Activated T-helper 1 cell treated with Interleukin-2 at 50 U/mL for 16 hours (primary cell): ENCODE results near the gene PCDH9.

Experiments used
- DNase-seq: peaks from one replicate; pipeline ENCODE4 v3.0.0-alpha.2; 2020; ENCODE audit warnings: low read depth

PCDH9 gene

DNA sequence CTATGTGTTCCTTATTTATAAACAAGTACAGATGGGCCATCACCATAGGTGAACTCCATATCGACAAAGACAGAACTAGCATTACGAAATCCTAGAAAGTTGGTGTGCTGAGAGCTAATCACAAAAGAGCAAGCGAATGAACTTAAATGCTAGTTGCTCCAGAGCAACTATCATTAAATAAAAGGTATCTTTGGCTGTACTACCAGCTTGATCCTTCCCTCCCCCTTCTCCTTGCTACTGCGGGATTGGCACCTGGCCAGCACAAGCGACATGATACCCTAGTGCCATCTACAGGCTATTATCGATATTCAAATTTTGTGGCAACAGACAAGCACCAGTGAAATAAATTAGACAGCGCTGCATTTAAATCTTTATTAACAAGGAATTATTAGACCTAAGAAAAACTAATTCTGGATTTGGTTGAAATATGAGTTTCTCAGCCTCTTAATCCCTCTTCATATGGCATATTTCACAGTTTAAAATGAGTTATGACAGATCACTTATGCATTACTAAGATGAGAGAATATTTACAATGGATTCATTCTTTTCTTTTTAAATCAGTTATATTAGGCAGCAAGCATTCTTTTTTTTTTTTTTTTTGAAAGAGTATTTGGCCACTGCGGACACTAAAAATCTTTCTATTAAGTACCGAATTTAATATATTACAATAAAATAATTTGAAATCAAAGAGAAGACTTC is 5.8 kb downstream of the PCDH9 start:
- DNase-seq, result peak; percentile 9

DNA sequence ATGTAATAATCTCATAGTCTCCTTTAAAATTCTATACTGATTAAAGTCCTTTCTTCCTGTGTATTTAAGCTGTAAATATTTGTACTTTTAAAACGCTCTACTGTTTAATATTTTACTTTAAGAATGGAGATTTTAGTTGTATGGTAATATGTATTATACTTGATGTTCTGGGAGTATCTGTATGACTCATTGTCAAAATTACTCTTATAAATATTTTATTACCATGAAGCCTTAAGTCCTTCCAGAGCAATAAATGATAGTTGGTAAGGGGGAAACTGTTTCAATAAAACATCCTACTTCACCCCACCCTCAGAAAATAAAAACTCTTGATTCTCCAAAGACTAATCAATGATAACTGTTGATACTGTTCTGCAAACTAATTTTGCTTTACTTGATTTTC is 6.4 kb downstream of the PCDH9 start:
- no peak for DNase-seq

DNA sequence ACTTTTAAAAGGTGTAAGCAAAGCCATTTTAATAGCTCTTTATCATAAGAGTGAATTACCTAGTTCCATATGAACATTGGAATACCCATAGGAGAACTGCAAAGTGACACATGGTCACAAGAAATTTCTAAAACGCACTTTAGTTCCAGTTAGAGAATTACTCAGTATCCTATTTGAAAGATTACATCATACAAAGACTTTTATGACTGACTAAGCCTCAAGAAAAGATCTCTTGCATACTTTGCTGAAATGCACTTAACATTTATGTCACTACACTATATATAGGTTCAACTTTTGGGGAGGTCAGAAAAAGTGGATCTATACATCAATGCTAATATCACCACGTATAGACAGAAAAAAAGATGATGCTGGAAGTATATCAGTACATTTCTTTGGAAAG is 7.1 kb downstream of the PCDH9 start:
- DNase-seq, result no peak

DNA sequence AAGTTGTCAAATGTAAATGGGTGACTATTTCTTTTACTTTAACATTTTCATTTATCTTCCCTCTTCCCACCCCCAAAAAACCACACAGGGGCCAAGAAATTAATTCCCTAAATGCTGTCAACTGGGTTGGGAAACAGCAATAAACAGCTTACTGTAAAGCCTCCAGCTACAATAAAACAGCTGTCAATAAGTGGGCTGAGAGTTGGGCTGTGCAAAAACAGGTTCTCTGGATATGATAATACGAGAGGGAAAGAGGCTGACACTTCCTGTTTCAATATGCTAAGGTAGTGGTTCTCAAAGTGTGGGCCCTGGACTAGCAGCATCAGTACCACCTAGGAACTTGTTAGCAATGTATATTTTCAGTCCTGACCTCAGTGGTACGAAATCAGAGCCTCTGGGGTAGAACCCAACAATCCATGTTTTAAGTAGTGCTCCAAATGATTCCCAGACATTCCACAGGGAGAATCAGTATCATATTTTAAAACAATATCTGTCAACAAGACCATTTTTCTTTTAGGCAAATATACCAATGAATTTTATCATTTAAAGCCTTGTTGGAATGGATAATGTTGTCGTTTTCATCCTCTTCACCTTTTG is 8.4 kb downstream of the PCDH9 start:
- DNase-seq, result no peak

DNA sequence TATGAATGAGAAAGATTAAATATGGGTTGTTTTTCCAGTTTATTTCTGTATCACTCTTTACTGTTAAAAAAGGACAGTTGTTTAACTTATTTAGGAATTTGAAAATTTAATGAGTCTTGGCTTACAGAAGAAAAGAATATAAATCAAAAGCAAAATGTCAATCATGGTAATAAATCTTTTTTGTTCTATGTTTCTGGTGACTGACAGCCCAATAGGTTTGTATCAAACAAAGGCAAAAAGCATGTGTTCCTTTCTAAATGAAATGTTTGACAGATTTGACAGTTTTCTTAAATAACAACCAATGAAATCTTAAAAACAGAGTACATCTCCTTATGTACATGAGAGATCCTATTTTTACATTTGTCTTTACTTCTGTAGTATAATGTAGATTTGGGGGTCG is 11.0 kb downstream of the PCDH9 start:
- DNase-seq, result no peak

DNA sequence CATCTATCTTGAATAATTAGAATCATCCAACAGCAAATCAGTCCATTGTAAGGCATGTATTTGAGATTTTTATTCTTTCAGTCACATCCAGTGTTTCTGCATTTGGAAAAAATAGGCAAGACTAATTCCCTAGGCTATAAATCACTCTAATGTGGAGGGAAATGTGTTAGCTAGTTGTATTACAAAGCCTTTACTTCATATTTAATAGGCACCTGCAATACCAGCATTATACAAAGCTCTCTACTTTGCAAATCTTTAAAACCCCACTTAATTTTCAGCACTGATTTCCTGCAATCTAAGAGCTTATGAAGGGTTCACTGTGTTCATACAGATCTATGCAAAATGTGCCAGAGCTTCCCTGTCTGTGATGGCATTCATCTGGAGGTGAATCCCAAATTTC is 12.3 kb downstream of the PCDH9 start:
- no peak for DNase-seq

DNA sequence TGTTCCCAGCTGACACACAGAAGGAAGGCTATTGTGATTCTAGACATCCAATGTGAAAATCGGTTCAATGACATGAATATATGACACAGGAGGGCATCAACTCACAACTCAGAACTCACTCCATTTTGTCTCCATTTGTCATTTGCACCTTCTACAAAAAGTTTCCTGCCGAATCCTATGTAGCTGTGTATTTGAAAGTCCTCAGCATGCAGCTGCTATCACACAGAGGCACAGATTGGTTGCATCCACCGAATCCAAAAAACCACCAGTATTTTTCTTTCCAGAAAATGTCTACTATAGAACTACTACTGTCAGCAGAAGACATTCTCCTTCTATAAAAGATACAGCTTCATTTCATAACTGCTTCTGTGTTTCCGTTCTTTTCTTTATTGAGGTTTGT is 13.3 kb downstream of the PCDH9 start:
- no peak for DNase-seq

DNA sequence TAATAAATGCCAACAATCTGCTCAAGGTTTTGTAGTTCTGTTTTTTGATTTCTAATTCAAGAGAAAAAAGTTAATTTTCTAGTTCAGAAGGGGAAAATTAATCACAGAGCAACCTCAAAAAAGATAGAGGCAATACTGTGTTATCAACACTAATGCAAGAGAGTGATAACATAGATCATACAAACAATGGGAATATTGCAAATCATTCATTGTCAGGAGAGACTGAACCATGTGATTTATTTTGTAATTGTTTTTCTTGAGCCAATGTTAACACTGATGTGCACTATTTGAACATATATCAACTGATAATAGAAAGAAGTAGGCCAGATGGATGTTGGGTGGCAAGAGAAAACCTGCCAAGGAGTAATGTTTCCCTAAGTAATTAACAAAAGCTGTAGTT is 19.9 kb downstream of the PCDH9 start:
- no peak for DNase-seq

DNA sequence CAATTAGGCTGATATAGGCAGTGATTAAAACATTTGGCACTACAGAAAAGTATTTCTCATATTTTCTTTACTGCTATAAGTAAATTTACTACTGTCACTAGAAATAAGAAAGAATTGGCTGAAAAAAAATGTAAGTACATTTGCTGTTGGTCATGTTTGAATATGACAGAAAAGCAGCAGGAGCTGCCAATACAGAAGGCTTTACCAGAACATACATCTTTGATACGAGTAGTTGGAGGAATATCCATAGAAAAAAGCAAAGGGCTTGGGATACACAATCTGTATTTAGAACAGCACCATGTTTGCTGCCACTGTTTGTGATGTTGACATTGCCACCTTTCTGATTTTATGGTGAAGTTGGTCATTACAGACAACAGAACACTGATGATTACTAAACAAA is 21.6 kb downstream of the PCDH9 start:
- DNase-seq, result no peak

DNA sequence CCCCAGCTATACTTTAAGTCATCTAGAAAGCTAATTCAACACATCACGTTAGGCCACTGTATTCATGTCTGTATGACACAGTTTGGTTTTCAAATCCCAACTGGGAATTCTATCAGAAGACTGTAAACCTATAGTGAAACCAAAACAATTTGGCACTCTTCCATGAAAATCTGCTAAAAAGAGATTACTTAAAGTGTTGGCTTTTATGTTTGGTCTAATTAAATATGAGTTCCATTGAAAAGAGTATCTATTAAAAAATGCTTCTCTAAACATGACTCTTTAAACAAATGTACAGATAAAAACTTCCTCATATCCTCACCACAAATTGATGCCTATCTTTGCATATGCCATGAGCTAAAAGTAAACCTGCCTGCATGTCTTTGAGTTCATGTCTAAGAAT is 25.4 kb downstream of the PCDH9 start:
- DNase-seq, result no peak

DNA sequence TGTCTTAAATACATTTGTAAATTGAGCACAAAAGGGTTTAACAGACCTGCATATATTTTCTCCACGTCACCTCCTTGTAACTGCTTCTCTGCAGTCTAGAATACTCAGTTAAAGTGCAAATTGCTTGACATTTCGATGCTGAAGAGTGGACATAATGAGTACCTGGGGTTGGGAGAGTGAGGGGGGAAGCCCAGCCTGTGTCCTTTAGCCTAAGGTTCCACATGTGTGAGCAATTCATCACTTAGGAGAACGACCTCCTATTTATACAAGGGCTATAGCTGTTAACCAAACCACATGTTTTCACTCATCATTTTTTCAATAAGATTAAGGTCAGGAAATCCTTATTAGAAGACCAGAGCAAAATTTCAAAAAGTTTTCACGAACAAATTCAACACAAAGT is 29.5 kb downstream of the PCDH9 start:
- no peak for DNase-seq

DNA sequence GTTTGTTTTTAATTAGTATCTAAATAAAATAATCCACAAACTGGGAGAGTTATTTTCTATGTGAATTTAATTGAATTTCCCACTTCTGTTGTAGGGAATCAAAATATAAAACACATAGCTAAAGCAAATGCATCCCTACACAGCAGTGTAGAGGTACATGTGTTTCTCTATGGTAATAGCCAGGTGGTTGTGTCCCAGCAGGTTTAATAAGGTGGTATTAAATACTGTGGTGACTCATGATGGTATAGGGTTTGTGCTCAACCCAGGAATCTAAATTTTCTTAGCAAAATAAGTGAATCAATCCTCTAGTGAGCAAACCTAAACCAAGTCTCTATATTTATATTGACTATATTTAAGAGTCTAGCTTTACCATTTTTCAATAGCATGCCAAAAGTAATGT is 30.0 kb downstream of the PCDH9 start:
- DNase-seq, result no peak

DNA sequence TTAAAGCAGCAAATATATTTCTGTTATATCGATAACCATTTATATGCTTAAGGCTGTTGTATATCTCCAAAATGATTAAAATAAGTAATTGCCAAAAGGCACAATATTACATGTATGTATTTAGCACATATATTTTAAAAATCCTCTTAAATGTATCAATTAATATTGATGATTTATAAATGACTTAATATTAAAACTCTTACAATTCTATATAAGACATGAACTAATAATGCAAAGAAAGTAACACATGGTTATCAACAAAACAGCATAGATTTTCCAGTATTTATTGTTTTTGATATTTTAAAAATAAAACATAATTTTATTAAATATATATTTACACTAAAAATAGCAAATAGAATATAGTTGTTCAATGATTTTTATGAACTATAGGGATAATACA is 32.4 kb downstream of the PCDH9 start:
- DNase-seq, result no peak

DNA sequence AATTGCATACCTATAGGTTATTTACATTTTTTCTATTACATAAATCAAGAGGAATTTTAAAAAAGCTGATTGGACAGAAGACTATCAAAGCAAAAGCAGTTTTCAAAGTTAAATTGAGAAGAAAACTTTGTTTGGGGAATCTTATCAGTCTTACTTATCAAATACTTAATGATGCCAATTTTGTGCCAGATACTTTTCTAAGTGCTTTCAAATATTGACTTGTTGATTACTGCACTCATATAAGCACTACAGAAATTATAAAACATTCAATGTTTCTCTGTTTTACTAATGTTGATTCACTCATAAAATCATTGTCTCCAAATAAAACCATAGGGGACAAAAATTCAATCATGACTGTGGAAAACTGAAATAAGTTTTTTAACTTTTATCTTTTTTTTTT is 36.2 kb downstream of the PCDH9 start:
- no peak for DNase-seq

DNA sequence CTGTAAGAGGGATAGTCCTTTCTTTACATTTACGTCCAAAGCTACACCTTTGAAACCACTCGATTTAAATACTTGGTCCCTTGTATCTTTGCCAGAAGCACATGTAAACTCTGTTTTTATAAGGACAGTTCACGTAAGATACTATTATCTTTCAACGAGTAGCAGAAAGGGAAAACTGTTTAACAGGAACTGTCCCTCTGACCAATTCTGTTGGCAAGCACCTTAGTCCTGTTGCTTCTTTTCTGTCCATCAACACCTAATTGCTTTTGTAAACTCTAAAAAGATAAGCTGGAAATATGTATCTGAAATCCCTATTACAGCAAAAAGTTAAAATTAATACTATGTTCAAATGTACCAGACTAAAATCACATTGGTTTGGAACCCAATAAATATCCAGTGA is 37.4 kb downstream of the PCDH9 start:
- no peak for DNase-seq

DNA sequence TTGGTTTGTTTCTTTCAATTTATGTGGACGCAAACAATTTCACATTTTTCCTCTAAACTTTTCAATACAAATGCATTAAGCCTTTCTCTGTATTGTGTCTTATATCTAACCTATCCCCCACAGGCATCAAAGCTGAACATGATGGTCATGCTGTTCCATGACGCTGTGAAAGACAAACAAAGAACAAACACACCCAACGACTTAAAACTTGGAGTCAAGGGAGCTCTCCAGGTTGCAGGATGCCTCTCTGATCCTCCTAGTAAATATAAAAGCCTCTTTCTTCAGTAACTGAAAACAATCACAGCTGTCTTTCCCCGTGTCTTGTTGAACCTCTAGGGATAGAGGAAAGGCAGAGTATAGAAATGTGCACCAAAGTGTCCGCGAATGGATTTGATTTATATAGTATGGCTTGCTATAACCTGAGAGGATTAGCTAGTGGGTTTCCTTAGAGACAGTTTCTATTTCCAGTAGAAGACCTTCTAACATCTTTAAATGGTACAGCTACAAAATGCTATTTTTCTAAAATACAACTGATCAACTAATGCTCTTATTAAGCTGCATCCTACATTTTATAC is 43.1 kb downstream of the PCDH9 start:
- DNase-seq, result no peak

DNA sequence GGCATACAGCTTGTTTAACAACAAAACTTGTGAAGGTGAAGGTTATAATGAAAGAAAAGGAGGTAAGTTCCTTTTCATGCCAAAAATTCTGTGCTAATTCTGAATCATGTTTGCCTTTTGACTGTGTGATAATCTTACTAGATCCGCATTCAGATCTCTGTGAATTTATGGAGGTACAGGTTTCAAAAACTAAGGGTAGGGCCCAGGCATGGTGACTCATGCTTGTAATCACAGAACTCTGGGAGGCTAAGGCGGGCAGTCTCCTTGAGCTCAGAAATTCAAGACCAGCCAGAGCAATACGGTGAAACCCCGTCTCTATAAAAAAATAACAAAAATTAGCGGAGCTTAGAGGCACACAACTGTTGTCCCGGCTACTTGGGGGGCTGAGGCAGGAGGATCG is 45.9 kb downstream of the PCDH9 start:
- no peak for DNase-seq

DNA sequence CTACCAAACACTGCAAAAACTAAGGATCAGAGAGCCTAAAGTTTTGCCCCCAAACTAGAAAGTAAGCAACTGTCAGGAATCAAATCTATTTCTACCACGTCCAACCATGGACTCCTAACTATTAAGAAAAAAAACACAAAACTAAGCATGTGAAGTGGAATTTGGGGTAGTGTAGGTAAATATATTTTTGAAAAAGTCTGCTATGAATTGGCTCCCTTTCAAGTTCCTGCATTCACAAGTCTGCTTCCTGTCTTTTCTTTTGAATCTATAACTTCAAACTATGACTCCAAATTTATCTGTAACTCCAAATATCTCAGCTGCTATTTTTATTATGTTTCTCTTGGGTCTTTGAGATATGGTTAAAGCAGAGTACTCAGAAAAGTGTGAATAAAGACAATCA is 47.0 kb downstream of the PCDH9 start:
- DNase-seq, result no peak

DNA sequence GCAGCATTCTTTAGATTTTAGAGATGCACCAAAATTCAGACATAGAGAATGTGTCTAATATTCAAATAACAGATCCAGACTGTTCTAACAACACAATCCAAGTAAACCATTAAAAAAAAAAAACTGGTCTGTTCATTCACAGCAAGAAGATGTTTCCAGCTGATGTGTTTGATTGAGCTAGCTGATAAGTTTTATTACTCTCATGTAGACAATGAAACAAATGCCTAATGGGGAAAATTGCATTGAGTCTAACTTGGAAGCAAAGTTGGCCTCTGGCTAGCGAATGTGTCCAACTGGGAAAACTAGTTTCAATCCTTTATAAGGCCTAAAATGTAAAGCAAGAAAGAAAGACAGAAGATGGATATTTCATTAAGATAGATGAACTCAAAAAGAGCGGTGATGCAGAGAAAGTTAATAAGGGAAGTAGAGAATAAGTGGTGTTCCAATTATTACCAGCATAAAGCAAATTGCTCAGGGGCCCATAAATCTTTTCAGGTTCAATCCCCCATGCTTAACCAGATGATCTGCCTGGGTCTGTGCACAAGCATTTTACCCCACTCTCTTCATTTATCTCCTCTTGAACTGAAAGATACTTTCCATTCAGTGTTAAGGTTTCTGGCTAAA is 54.2 kb downstream of the PCDH9 start:
- no peak for DNase-seq

DNA sequence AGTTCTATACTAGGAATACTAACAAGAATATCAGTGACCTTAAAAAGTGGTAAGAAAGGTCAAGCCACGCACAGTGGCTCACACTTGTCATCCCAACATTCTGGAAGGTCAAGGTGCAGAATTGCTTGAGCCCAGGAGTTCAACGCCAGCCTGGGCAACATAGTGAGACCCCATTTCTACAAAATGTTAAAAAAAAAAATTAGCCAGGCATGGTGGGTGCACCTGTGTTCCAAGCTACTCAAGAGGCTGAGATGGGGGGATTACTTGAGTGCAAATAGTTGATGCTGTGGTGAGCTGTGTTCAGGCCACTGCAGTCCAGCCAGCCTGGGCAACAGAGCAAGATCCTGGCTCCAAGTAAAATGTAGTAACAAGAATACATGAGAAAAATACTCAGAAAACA is 61.8 kb downstream of the PCDH9 start:
- DNase-seq, result no peak

DNA sequence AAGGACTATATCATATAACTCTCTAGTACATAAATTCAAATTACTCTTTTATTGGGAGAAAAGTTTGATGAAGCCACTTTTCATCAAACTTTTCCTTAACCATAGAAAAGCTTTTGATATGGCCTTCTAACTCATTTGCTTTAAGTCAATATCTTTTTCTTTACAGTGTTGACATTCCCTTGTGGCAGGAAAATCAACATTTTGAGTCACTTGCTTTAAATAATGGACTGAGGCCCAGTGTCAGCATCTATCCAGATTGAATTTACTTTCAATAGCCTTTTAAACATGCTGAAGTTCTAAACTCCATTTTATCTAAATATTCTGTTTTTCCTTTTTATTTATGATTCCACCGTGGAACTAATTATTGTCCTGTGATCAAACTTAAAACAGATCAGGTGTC is 62.7 kb downstream of the PCDH9 start:
- no peak for DNase-seq

DNA sequence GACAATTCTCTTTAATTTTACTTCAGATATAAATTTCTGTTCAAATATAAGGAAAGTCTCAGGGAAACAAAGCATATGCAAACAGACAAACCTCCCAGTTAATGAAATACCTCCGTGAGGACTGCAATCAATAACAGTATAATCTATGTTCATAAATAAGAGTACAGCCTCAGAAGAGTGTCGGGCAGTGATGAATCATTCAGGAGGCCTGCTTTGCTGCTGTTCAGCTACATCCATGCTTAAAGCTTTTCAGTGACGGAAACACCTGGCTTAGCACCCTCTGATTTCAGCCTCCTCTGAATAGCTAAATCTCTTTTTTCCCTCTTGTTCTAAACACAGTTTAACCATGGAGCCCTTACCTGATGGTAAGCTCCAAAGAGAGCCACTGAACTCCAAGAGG is 69.0 kb downstream of the PCDH9 start:
- DNase-seq, result no peak

DNA sequence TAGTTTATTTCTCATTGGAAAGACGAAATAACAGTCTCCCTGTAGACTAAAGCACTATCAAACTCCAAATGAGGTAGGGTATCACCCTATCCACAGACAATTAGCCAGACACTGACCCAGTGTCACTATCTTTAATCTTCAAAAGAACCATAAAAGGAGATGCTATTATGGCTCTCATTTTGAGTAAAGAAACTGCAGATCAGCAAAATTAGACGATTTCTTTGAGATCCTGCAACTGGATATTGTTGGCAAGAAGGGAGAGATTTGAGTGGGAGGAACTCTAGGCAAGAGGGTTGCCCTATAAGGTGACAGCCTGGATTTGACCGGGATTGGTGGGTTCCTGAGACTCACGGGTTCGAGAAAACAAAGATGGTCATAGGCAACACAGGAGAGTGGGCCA is 71.2 kb downstream of the PCDH9 start:
- no peak for DNase-seq

DNA sequence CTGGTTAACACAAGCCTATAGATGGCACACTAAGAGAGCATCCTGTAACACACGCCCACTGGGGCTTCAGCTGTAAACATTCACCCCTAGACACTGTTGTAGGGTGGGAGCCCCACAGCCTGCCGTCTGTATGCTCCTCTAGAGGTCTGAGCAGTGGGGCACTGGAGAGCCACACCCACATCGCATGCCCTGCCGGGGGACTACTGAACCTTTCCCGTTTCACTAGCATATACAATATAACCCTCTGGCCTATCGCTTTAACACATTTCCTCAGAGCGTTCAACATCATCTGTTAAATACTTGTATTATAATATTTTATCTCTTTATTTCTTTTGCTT is 73.4 kb downstream of the PCDH9 start:
- DNase-seq, result no peak
